ENCODE measurements around the gene AKAP9.

The AKAP9 gene

GRCh38 chr7:91911121-91911520 is 29.5 kb upstream of the AKAP9 start:
- H3K27me3 ChIP-seq (ENCODE audit: insufficient read depth, low read length): no peaks in the 10 kb centered on the region
- no peak overlapping the region for H3K4me3 ChIP-seq (ENCODE audit: low read depth, low read length)
- no peak overlapping the region for H4K8ac ChIP-seq (ENCODE audit: low read depth, low read length)
- no peaks in the 10 kb centered on the region for H3K4me1 ChIP-seq (ENCODE audit: control insufficient read depth in 1 of 2, insufficient read depth in 2 of 2, low read length in 2 of 2)
- no peak overlapping the region for H3K4me2 ChIP-seq (ENCODE audit: low read length)
- no peak overlapping the region for H2BK5ac ChIP-seq (ENCODE audit: low read depth, low read length, poor library complexity)
- no peak overlapping the region for H4K91ac ChIP-seq (ENCODE audit: low read depth, low read length)
- no peaks in the 10 kb centered on the region for H3K9me3 ChIP-seq (ENCODE audit: insufficient read depth, low read depth, low read length)
- no peak overlapping the region for H2BK12ac ChIP-seq (ENCODE audit: low read length)
- no peaks in the 10 kb centered on the region for H3K36me3 ChIP-seq (ENCODE audit: control insufficient read depth in 1 of 2, insufficient read depth in 2 of 2, low read length in 2 of 2)
- no peak overlapping the region for H3K18ac ChIP-seq (ENCODE audit: low read length)
- no peak overlapping the region for H4K12ac ChIP-seq (ENCODE audit: low read depth, low read length)
- no peak overlapping the region for H2AFZ ChIP-seq (ENCODE audit: insufficient read depth, low read length, poor library complexity)
- DNase-seq: peak; percentile 52 to 83
- H2BK120ac ChIP-seq (ENCODE audit: insufficient read depth, low read length, poor library complexity): no peak overlapping the region
- WGBS (ENCODE audit: extremely low coverage, insufficient coverage, insufficient read length): no CpG with 5 or more reads among the region's 4 CpGs
- no peak overlapping the region for H3K27ac ChIP-seq (ENCODE audit: low read depth, low read length)
- H3K79me2 ChIP-seq (ENCODE audit: control insufficient read depth, insufficient read depth, low read length, poor library complexity): no peaks in the 10 kb centered on the region
- no peaks in the 10 kb centered on the region for H3K79me1 ChIP-seq (ENCODE audit: low read length)
- H2AK5ac ChIP-seq (ENCODE audit: low read length): no peak overlapping the region
- no peak overlapping the region for H3K4ac ChIP-seq (ENCODE audit: low read depth, low read length)
- no peak overlapping the region for H3K23ac ChIP-seq (ENCODE audit: low read length)
- no peak overlapping the region for H3K9ac ChIP-seq (ENCODE audit: low read length)
- H3K14ac ChIP-seq (ENCODE audit: low read length): no peak overlapping the region

GRCh38 chr7:91912494-91912893 is 28.2 kb upstream of the AKAP9 start:
- Histone ChIP-seq H3K4me2 (ENCODE audit: low read length) (no peak overlapping the region), H4K8ac (ENCODE audit: low read depth, low read length) (no peak overlapping the region), H3K36me3 (ENCODE audit: control insufficient read depth in 1 of 2, insufficient read depth in 2 of 2, low read length in 2 of 2) (no peaks in the 10 kb centered on the region), H3K79me2 (ENCODE audit: control insufficient read depth, insufficient read depth, low read length, poor library complexity) (no peaks in the 10 kb centered on the region), H3K4ac (ENCODE audit: low read depth, low read length) (no peak overlapping the region), H3K23ac (ENCODE audit: low read length) (no peak overlapping the region), H2BK5ac (ENCODE audit: low read depth, low read length, poor library complexity) (no peak overlapping the region), H2BK12ac (ENCODE audit: low read length) (no peak overlapping the region), H3K14ac (ENCODE audit: low read length) (no peak overlapping the region), H4K12ac (ENCODE audit: low read depth, low read length) (no peak overlapping the region), H2BK120ac (ENCODE audit: insufficient read depth, low read length, poor library complexity) (no peak overlapping the region), H3K4me3 (ENCODE audit: low read depth, low read length) (no peak overlapping the region), H3K18ac (ENCODE audit: low read length) (no peak overlapping the region), H3K27ac (ENCODE audit: low read depth, low read length) (no peak overlapping the region), H3K9me3 (ENCODE audit: insufficient read depth, low read depth, low read length) (no peaks in the 10 kb centered on the region), H3K4me1 (ENCODE audit: control insufficient read depth in 1 of 2, insufficient read depth in 2 of 2, low read length in 2 of 2) (no peaks in the 10 kb centered on the region), H2AFZ (ENCODE audit: insufficient read depth, low read length, poor library complexity) (no peak overlapping the region), H3K9ac (ENCODE audit: low read length) (no peak overlapping the region), H3K79me1 (ENCODE audit: low read length) (no peaks in the 10 kb centered on the region), H3K27me3 (ENCODE audit: insufficient read depth, low read length) (no peaks in the 10 kb centered on the region), H2AK5ac (ENCODE audit: low read length) (no peak overlapping the region), H4K91ac (ENCODE audit: low read depth, low read length) (no peak overlapping the region)
- no peak for DNase-seq

GRCh38 chr7:91913612-91914011 is 27.1 kb upstream of the AKAP9 start:
- DNase-seq: no peak
- H3K14ac ChIP-seq (ENCODE audit: low read length): no peak overlapping the region
- H3K4me3 ChIP-seq (ENCODE audit: low read depth, low read length): no peak overlapping the region
- H3K79me2 ChIP-seq (ENCODE audit: control insufficient read depth, insufficient read depth, low read length, poor library complexity): no peaks in the 10 kb centered on the region
- H3K9me3 ChIP-seq (ENCODE audit: insufficient read depth, low read depth, low read length): no peaks in the 10 kb centered on the region
- H2BK12ac ChIP-seq (ENCODE audit: low read length): no peak overlapping the region
- no peaks in the 10 kb centered on the region for H3K79me1 ChIP-seq (ENCODE audit: low read length)
- H3K9ac ChIP-seq (ENCODE audit: low read length): no peak overlapping the region
- H3K27ac ChIP-seq (ENCODE audit: low read depth, low read length): no peak overlapping the region
- H4K8ac ChIP-seq (ENCODE audit: low read depth, low read length): no peak overlapping the region
- H3K4ac ChIP-seq (ENCODE audit: low read depth, low read length): no peak overlapping the region
- H4K91ac ChIP-seq (ENCODE audit: low read depth, low read length): no peak overlapping the region
- H2AK5ac ChIP-seq (ENCODE audit: low read length): no peak overlapping the region
- H4K12ac ChIP-seq (ENCODE audit: low read depth, low read length): no peak overlapping the region
- no peak overlapping the region for H2BK120ac ChIP-seq (ENCODE audit: insufficient read depth, low read length, poor library complexity)
- H3K4me1 ChIP-seq (ENCODE audit: control insufficient read depth in 1 of 2, insufficient read depth in 2 of 2, low read length in 2 of 2): no peaks in the 10 kb centered on the region
- no peak overlapping the region for H3K18ac ChIP-seq (ENCODE audit: low read length)
- no peaks in the 10 kb centered on the region for H3K36me3 ChIP-seq (ENCODE audit: control insufficient read depth in 1 of 2, insufficient read depth in 2 of 2, low read length in 2 of 2)
- H2AFZ ChIP-seq (ENCODE audit: insufficient read depth, low read length, poor library complexity): no peak overlapping the region
- WGBS (ENCODE audit: extremely low coverage, insufficient coverage, insufficient read length): no CpG with 5 or more reads among the region's 2 CpGs
- no peak overlapping the region for H2BK5ac ChIP-seq (ENCODE audit: low read depth, low read length, poor library complexity)
- no peak overlapping the region for H3K4me2 ChIP-seq (ENCODE audit: low read length)
- H3K23ac ChIP-seq (ENCODE audit: low read length): no peak overlapping the region
- no peaks in the 10 kb centered on the region for H3K27me3 ChIP-seq (ENCODE audit: insufficient read depth, low read length)

GRCh38 chr7:91915401-91916050 is 25.1 kb upstream of the AKAP9 start:
- Histone ChIP-seq H3K79me1 (ENCODE audit: low read length) (no peaks in the 10 kb centered on the region), H3K4me1 (ENCODE audit: control insufficient read depth in 1 of 2, insufficient read depth in 2 of 2, low read length in 2 of 2) (no peaks in the 10 kb centered on the region), H2BK12ac (ENCODE audit: low read length) (no peak overlapping the region), H3K79me2 (ENCODE audit: control insufficient read depth, insufficient read depth, low read length, poor library complexity) (no peaks in the 10 kb centered on the region), H3K14ac (ENCODE audit: low read length) (no peak overlapping the region), H2AK5ac (ENCODE audit: low read length) (no peak overlapping the region), H4K91ac (ENCODE audit: low read depth, low read length) (no peak overlapping the region), H3K9ac (ENCODE audit: low read length) (no peak overlapping the region), H3K18ac (ENCODE audit: low read length) (no peak overlapping the region), H2BK120ac (ENCODE audit: insufficient read depth, low read length, poor library complexity) (no peak overlapping the region), H3K27ac (ENCODE audit: low read depth, low read length) (no peak overlapping the region), H2BK5ac (ENCODE audit: low read depth, low read length, poor library complexity) (no peak overlapping the region), H4K8ac (ENCODE audit: low read depth, low read length) (no peak overlapping the region), H3K4me3 (ENCODE audit: low read depth, low read length) (no peak overlapping the region), H4K12ac (ENCODE audit: low read depth, low read length) (no peak overlapping the region), H3K23ac (ENCODE audit: low read length) (no peak overlapping the region), H2AFZ (ENCODE audit: insufficient read depth, low read length, poor library complexity) (no peak overlapping the region), H3K4me2 (ENCODE audit: low read length) (no peak overlapping the region), H3K27me3 (ENCODE audit: insufficient read depth, low read length) (no peaks in the 10 kb centered on the region), H3K4ac (ENCODE audit: low read depth, low read length) (no peak overlapping the region), H3K9me3 (ENCODE audit: insufficient read depth, low read depth, low read length) (no peaks in the 10 kb centered on the region), H3K36me3 (ENCODE audit: control insufficient read depth in 1 of 2, insufficient read depth in 2 of 2, low read length in 2 of 2) (no peaks in the 10 kb centered on the region)
- DNase-seq: no peak
- no CpG with 5 or more reads among the region's 3 CpGs for WGBS (ENCODE audit: extremely low coverage, insufficient coverage, insufficient read length)

Data from trophoblast cell (in vitro differentiated cells and primary cell).